Measurements from ENCODE around the gene AHI1. TPM values are rescaled to one million over a fixed set of nuclear protein-coding genes. Genes with fewer than 3 reads are reported as not detected.

The AHI1 gene
- polyA plus RNA-seq, 1 donor: 26.5 TPM

DNA sequence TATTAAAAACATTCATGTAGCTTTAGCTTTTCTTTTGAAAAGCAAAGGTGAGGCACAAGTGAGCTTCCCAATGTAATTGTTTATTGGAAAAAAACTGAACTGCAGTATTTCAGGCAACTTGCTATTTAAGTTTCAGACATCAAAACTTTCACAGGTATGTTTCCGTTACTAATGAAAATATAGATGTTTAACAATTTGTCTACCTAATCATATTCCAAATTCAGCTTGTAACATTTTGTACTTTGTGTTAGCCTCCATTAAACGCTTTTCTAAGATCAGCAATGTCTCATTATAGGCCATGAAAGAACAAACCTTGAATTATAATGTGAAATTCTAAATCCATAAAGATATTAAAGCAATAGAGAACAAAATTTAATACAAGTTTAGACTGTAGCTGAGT, 69.5 kb downstream of the AHI1 start:
- 86% methylated on average over 1 of the region's 2 CpGs for WGBS (ENCODE audit: insufficient coverage, low lambda C conversion rate)
- H3K4me3 ChIP-seq (ENCODE audit: low read length): no peak overlapping the region
- H3K27me3 ChIP-seq (ENCODE audit: control insufficient read depth, insufficient read depth, low read length): no peaks in the 10 kb centered on the region
- H3K9me3 ChIP-seq (ENCODE audit: control insufficient read depth, low read depth, low read length): no peaks in the 10 kb centered on the region
- H3K27ac ChIP-seq (ENCODE audit: low read length): no peak overlapping the region
- no peaks in the 10 kb centered on the region for H3K4me1 ChIP-seq (ENCODE audit: control insufficient read depth, insufficient read depth, low read length)
- H3K36me3 ChIP-seq (ENCODE audit: control insufficient read depth, insufficient read depth, low read length): peaks cover 2% of the 10 kb centered on the region
- no peak for DNase-seq

GRCh38 chr6:135426833-135427232, 70.7 kb downstream of the AHI1 start:
- H3K4me1 ChIP-seq (ENCODE audit: control insufficient read depth, insufficient read depth, low read length): no peaks in the 10 kb centered on the region
- DNase-seq: no peak
- no peak overlapping the region for H3K4me3 ChIP-seq (ENCODE audit: low read length)
- WGBS (ENCODE audit: insufficient coverage, low lambda C conversion rate): 80% methylated on average over 1 of the region's 1 CpG
- no peaks in the 10 kb centered on the region for H3K27me3 ChIP-seq (ENCODE audit: control insufficient read depth, insufficient read depth, low read length)
- H3K36me3 ChIP-seq (ENCODE audit: control insufficient read depth, insufficient read depth, low read length): peaks cover 5% of the 10 kb centered on the region
- no peak overlapping the region for H3K27ac ChIP-seq (ENCODE audit: low read length)
- H3K9me3 ChIP-seq (ENCODE audit: control insufficient read depth, low read depth, low read length): no peaks in the 10 kb centered on the region

DNA sequence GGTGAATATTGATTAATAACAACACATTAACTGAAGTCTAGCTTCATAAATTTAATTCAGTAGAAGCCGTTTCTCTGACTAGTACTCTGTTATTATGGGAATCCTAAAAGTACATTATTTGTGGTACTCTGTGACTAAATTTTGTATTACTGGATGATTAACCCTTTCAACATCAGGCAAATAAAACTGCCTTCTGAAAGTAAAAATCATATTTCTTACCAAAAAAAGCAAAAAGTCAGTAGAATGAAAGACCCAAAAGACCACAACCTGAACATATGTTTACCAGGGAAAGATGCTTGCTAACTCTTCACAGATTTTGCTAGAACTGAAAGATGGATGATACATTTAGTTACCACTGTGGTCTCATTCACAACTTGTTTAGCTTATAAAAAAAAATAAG, 73.2 kb downstream of the AHI1 start:
- Histone ChIP-seq H3K36me3 (ENCODE audit: control insufficient read depth, insufficient read depth, low read length) (peaks cover 6% of the 10 kb centered on the region), H3K9me3 (ENCODE audit: control insufficient read depth, low read depth, low read length) (no peaks in the 10 kb centered on the region), H3K4me1 (ENCODE audit: control insufficient read depth, insufficient read depth, low read length) (no peaks in the 10 kb centered on the region), H3K27me3 (ENCODE audit: control insufficient read depth, insufficient read depth, low read length) (no peaks in the 10 kb centered on the region), H3K4me3 (ENCODE audit: low read length) (no peak overlapping the region), H3K27ac (ENCODE audit: low read length) (no peak overlapping the region)
- DNase-seq: no peak
- WGBS (ENCODE audit: insufficient coverage, low lambda C conversion rate): no CpG with 5 or more reads among the region's 1 CpG

DNA sequence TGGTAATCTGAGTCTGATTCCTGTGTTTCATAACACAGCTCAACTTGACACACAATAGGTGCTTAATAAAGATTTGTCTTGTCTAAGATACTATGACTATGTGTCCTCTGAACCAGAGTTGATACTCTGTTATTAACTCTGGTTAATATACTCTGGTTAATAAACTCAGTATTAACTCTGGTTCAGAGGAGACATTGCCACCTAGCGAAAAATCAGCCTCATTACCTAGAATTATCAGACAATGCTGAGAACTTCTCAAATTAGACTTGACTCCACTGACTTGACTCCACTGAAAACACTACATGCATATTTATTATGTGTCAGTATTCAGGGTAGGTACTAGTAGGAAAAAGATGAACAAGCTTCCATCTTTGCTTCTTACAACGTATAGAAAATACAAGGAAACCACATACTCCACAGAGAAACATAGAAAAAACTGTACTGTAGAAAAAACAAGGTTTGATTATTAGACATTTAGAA, 73.9 kb downstream of the AHI1 start:
- Histone ChIP-seq H3K4me1 (ENCODE audit: control insufficient read depth, insufficient read depth, low read length) (no peaks in the 10 kb centered on the region), H3K36me3 (ENCODE audit: control insufficient read depth, insufficient read depth, low read length) (peaks cover 6% of the 10 kb centered on the region), H3K27me3 (ENCODE audit: control insufficient read depth, insufficient read depth, low read length) (no peaks in the 10 kb centered on the region), H3K27ac (ENCODE audit: low read length) (no peak overlapping the region), H3K4me3 (ENCODE audit: low read length) (no peak overlapping the region), H3K9me3 (ENCODE audit: control insufficient read depth, low read depth, low read length) (no peaks in the 10 kb centered on the region)
- WGBS (ENCODE audit: insufficient coverage, low lambda C conversion rate): 0% methylated on average over 1 of the region's 2 CpGs
- DNase-seq: peak; percentile 37 to 62

- peaks cover 6% of the 10 kb centered on the region for H3K36me3 ChIP-seq (ENCODE audit: control insufficient read depth, insufficient read depth, low read length)
- no CpG with 5 or more reads among the region's 2 CpGs for WGBS (ENCODE audit: insufficient coverage, low lambda C conversion rate)
- peaks cover 1% of the 10 kb centered on the region for H3K4me1 ChIP-seq (ENCODE audit: control insufficient read depth, insufficient read depth, low read length)
- no peak for DNase-seq
- no peaks in the 10 kb centered on the region for H3K9me3 ChIP-seq (ENCODE audit: control insufficient read depth, low read depth, low read length)
- H3K27me3 ChIP-seq (ENCODE audit: control insufficient read depth, insufficient read depth, low read length): no peaks in the 10 kb centered on the region
- no peak overlapping the region for H3K27ac ChIP-seq (ENCODE audit: low read length)
- no peak overlapping the region for H3K4me3 ChIP-seq (ENCODE audit: low read length)
These were observed 78.4 kb downstream of the AHI1 start for GRCh38 chr6:135419162-135419561.

DNA sequence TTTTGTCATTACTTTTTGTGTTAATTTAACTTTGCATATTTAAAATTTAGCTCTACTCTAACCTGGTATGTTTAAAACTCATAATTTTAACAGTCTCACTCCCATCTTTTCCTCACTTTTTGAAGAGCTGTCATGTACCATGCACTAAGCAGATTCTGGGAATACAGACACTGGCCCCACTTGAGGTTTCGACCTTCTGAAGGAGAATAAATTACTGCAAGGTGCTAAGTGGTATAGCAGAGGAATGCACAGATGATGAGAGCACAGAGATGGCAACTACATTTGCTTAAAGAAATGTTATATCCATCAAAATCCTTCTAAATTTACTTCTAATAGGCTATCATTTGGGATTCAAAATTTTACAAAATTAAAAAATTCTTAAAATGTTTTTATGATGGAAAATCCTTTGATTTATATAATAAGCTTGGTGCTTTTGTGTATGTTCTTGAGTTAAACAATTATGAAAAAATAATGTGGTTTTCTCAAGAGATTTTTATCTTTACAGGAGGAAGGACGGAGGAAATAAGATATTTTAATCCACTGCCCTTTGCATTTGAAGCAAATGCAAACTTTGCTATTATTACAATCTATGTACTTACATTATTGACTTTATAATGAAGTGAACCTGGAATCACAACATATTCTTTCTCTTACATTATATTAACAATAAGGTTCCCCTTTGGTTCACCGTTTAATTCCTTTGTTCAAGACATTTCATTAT, 79.3 kb downstream of the AHI1 start:
- WGBS (ENCODE audit: insufficient coverage, low lambda C conversion rate): 94% methylated on average over 2 of the region's 3 CpGs

GRCh38 chr6:135412761-135413160, 84.8 kb downstream of the AHI1 start:
- peaks cover 4% of the 10 kb centered on the region for H3K36me3 ChIP-seq (ENCODE audit: control insufficient read depth, insufficient read depth, low read length)
- no peak for DNase-seq
- no peaks in the 10 kb centered on the region for H3K9me3 ChIP-seq (ENCODE audit: control insufficient read depth, low read depth, low read length)
- H3K4me1 ChIP-seq (ENCODE audit: control insufficient read depth, insufficient read depth, low read length): peaks cover 4% of the 10 kb centered on the region
- no peak overlapping the region for H3K4me3 ChIP-seq (ENCODE audit: low read length)
- no peaks in the 10 kb centered on the region for H3K27me3 ChIP-seq (ENCODE audit: control insufficient read depth, insufficient read depth, low read length)
- no peak overlapping the region for H3K27ac ChIP-seq (ENCODE audit: low read length)
- 91% methylated on average over 1 of the region's 1 CpG for WGBS (ENCODE audit: insufficient coverage, low lambda C conversion rate)

More for the DNA sequence above, 79.3 kb downstream of the AHI1 start:
- DNase-seq: no peak
- peaks cover 6% of the 10 kb centered on the region for H3K36me3 ChIP-seq (ENCODE audit: control insufficient read depth, insufficient read depth, low read length)
- H3K4me3 ChIP-seq (ENCODE audit: low read length): no peak overlapping the region
- H3K27me3 ChIP-seq (ENCODE audit: control insufficient read depth, insufficient read depth, low read length): no peaks in the 10 kb centered on the region
- H3K9me3 ChIP-seq (ENCODE audit: control insufficient read depth, low read depth, low read length): no peaks in the 10 kb centered on the region
- no peak overlapping the region for H3K27ac ChIP-seq (ENCODE audit: low read length)
- H3K4me1 ChIP-seq (ENCODE audit: control insufficient read depth, insufficient read depth, low read length): peaks cover 4% of the 10 kb centered on the region

- 100% methylated on average over 2 of the region's 2 CpGs for WGBS (ENCODE audit: insufficient coverage, low lambda C conversion rate)
- peaks cover 4% of the 10 kb centered on the region for H3K4me1 ChIP-seq (ENCODE audit: control insufficient read depth, insufficient read depth, low read length)
- no peaks in the 10 kb centered on the region for H3K27me3 ChIP-seq (ENCODE audit: control insufficient read depth, insufficient read depth, low read length)
- no peaks in the 10 kb centered on the region for H3K9me3 ChIP-seq (ENCODE audit: control insufficient read depth, low read depth, low read length)
- peaks cover 4% of the 10 kb centered on the region for H3K36me3 ChIP-seq (ENCODE audit: control insufficient read depth, insufficient read depth, low read length)
- no peak overlapping the region for H3K4me3 ChIP-seq (ENCODE audit: low read length)
- no peak overlapping the region for H3K27ac ChIP-seq (ENCODE audit: low read length)
- DNase-seq: no peak
These were observed 85.7 kb downstream of the AHI1 start for GRCh38 chr6:135411849-135412248.

GRCh38 chr6:135411339-135411738, 86.2 kb downstream of the AHI1 start:
- Histone ChIP-seq H3K4me1 (ENCODE audit: control insufficient read depth, insufficient read depth, low read length) (peaks cover 4% of the 10 kb centered on the region), H3K36me3 (ENCODE audit: control insufficient read depth, insufficient read depth, low read length) (peaks cover 4% of the 10 kb centered on the region), H3K27me3 (ENCODE audit: control insufficient read depth, insufficient read depth, low read length) (no peaks in the 10 kb centered on the region), H3K27ac (ENCODE audit: low read length) (no peak overlapping the region), H3K9me3 (ENCODE audit: control insufficient read depth, low read depth, low read length) (no peaks in the 10 kb centered on the region), H3K4me3 (ENCODE audit: low read length) (no peak overlapping the region)
- WGBS (ENCODE audit: insufficient coverage, low lambda C conversion rate): 67% methylated on average over 1 of the region's 2 CpGs
- no peak for DNase-seq

- Histone ChIP-seq H3K4me1 (ENCODE audit: control insufficient read depth, insufficient read depth, low read length) (peaks cover 4% of the 10 kb centered on the region), H3K27me3 (ENCODE audit: control insufficient read depth, insufficient read depth, low read length) (no peaks in the 10 kb centered on the region), H3K27ac (ENCODE audit: low read length) (no peak overlapping the region), H3K4me3 (ENCODE audit: low read length) (no peak overlapping the region), H3K36me3 (ENCODE audit: control insufficient read depth, insufficient read depth, low read length) (peaks cover 4% of the 10 kb centered on the region), H3K9me3 (ENCODE audit: control insufficient read depth, low read depth, low read length) (no peaks in the 10 kb centered on the region)
- WGBS (ENCODE audit: insufficient coverage, low lambda C conversion rate): no CpG with 5 or more reads among the region's 2 CpGs
- no peak for DNase-seq
These were observed 86.7 kb downstream of the AHI1 start for GRCh38 chr6:135410856-135411255.

GRCh38 chr6:135403584-135403983, 94.0 kb downstream of the AHI1 start:
- 100% methylated on average over 1 of the region's 3 CpGs for WGBS (ENCODE audit: insufficient coverage, low lambda C conversion rate)
- Histone ChIP-seq H3K27me3 (ENCODE audit: control insufficient read depth, insufficient read depth, low read length) (no peaks in the 10 kb centered on the region), H3K27ac (ENCODE audit: low read length) (no peak overlapping the region), H3K4me3 (ENCODE audit: low read length) (no peak overlapping the region), H3K4me1 (ENCODE audit: control insufficient read depth, insufficient read depth, low read length) (no peaks in the 10 kb centered on the region), H3K36me3 (ENCODE audit: control insufficient read depth, insufficient read depth, low read length) (peaks cover 2% of the 10 kb centered on the region), H3K9me3 (ENCODE audit: control insufficient read depth, low read depth, low read length) (no peaks in the 10 kb centered on the region)
- no peak for DNase-seq
